HK-2 (cell line): ENCODE measurements around the gene SIL1.
A peak's percentile ranks its signal among the peaks of the same experiment; 100 is the strongest.
"Not testable (repeated sequence)": the region's sequence is repeated elsewhere in the genome, so short reads cannot be mapped to it uniquely, and the experiment has no call there.

Experiments used
- DNase-seq: peaks from one replicate; pipeline ENCODE4 v3.0.0-alpha.2; 2018; ENCODE audit not compliant: unreplicated experiment

The SIL1 gene

DNA sequence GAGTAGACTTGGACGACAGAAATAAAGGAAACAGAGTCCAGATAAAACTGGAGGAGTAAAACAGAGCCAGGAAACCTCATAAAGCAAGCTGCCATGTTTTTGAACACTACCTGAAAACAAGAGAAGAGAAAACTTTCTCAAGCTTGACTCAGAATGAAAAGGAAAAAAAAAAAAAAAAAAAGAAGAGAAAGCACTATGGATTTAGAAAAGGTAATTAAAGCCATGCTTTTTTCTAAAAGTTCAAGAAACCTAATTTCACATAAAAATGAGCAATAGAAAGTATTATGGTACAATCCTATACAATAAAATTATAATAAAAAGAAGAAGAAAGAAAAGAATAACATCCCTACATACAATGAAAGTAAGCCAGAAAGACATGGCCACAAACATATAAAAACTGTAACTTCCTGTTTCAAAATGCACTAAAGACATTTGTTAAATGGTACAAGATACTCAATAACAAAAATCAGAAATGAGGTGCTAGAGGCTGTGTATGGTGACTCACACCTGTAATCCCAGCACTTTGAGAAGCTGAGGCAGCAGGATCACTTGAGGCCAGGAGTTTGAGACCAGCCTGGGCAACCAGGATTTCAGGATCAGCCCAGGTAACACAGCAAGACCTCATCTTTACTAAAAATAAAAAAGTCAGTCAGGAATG is 129.5 kb downstream of the SIL1 start:
- DNase-seq: no peak

DNA sequence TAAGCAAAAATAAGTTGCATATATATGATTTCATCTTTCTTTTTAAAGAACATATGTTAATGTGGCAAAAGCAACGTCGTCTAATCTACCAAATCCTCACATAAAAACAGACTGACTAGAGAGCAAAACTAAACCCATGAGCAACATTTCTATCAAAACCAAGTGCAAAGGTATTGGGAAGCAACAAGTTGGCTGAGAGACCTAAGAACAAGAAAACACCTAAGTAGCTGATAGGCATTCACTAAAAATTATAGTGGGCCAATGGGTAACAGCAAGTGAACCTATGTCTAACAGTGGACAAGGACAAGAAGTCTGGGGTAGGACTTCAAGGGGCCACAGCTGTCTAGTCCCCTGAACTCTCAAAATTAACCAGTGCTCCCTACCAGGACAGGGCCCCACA is 130.1 kb downstream of the SIL1 start:
- no peak for DNase-seq

DNA sequence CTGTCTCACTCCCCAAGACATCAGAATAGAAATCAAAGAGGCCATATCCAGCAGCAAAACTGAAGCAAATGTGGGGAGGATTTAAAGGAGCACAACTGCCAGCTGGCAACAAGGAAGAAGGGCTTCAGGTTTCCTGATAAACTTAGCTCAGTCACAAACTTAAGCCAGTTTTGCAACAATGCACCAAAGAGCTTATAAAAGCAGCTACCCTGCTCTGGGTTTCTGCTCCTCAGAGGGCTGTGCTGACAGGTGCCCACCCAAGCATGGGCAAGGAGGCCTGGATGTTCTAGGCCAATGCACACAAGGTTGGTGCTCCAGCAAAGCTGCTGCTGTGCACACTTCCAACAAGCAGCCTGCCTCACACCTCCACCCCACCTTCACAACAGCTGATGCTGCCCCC is 132.9 kb downstream of the SIL1 start:
- no peak for DNase-seq

DNA sequence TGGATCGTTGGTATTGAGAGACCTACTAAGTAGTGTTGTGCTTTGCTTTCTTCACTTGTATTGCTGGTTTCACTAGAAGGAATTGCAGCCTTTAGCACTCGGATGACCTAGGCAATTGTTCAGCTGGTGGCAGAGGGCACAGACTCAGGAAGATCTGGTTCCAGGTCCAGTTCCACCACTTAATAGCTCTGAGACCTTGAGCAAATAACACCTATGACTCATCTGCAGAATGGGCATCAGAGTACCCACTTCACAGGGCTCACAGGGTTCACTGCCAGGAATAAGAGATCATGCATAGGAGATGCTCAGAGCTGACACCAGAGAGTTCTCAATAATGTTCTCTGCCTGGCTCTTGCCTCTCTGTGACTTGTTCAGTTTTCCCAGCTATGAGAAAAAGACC is 133.6 kb downstream of the SIL1 start:
- DNase-seq: no peak

DNA sequence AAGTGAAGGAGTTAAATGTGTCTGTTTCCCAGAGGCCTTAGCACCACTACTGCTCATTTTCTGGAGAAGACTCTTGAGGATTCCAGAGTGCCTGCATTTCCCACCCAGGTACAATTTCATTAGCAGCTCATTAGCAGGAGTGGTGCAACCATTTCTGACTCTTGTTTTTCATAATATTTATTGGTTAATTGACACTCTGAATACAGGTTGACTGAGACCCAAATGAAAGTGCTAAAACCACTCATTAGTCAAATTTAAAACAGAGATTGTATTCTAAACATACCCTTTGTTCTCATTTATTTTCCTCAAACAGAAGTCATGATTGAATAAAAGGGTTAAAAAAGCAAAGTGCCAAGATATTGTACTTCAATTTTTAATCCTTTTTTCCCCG is 134.5 kb downstream of the SIL1 start:
- DNase-seq: no peak

DNA sequence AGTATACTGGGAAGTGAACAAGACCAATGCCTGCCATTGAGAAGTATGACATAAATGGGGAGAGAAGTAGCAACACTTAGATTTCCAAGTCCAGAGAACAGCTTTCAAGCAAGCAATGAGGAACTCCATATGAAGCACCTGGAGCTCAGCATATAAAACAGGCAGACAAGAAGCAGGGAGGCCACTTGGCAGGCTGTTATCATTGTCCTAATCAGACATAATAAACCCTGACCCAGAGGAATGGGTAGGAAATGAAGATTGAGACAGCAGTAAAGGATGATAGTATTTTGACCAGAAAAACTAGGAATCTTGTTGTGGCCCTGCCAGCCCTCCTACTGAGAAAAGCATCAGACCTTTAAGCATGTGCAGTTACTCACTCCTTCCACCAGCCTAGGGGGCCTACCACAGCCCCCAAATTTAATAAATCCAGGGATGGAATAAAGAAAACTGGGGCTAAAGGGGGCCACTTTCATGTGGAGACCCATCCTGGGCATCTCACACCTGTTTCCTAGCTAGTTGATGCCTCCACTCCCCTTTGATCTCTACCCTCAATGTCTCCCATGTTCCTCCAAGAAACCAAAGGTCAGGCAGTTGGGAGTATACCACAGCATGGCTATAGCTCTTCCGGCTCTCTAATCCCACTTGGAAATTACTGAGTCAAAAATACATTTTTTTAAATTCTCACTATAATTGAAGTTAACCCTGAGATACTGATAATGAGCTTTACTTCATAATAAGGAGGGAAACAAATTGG is 135.1 kb downstream of the SIL1 start:
- no peak for DNase-seq

DNA sequence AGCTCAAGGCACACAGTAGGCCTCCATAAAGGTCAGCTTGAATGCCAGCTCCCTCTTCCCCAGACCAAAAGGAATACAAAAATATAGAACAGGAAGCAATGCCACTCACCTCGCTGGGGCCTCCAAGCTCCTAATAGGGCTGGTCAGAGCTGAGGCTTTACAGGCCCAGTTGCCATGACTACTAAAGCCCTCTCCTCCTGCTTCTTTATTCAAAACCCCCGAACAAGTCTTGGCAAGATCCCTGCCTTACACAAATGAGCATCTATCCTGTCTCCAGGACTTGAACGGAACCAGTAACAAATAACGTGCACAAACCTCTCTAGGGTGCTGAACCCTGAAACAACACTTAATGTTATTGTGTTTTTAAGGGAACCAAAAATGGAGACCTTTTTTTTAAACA is 136.3 kb downstream of the SIL1 start:
- DNase-seq: no peak

DNA sequence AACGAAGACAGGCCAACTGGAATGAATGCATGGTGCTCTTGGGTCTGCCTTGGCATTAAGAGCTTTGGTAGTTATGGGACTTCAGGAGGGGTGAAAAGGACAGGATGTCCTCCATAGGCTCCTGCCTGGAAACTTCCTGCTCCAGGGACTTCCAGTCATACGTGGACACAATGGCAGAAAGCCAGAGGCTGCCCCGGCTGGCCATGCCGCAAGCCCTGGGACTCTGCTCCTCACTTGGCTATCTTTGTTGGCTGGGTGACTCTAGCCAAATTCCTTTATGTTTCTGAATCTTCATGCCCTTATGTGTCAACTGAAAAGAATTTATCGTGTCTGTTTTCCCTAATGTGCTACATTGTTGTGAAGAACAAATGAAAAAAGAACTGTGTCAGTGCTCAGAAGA is 136.9 kb downstream of the SIL1 start:
- peak; percentile 29 for DNase-seq

DNA sequence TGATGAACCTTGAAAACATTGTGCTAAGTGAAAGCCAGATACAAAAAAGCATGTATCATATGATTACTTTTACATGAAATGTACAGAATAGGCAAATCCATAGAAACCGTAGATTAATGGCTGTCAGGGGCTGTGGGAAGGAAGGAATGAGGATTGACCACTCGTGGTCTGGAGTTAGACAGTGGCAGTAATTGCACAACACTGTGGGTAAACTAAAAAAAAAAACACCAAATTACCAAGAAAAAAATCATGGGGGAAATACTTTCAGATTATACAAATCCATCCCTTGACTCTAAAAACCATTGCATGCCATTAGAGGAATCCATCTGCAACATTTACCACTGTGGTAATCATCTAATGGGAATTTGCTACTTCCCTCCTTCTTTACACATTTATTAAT is 140.0 kb downstream of the SIL1 start:
- no peak for DNase-seq

DNA sequence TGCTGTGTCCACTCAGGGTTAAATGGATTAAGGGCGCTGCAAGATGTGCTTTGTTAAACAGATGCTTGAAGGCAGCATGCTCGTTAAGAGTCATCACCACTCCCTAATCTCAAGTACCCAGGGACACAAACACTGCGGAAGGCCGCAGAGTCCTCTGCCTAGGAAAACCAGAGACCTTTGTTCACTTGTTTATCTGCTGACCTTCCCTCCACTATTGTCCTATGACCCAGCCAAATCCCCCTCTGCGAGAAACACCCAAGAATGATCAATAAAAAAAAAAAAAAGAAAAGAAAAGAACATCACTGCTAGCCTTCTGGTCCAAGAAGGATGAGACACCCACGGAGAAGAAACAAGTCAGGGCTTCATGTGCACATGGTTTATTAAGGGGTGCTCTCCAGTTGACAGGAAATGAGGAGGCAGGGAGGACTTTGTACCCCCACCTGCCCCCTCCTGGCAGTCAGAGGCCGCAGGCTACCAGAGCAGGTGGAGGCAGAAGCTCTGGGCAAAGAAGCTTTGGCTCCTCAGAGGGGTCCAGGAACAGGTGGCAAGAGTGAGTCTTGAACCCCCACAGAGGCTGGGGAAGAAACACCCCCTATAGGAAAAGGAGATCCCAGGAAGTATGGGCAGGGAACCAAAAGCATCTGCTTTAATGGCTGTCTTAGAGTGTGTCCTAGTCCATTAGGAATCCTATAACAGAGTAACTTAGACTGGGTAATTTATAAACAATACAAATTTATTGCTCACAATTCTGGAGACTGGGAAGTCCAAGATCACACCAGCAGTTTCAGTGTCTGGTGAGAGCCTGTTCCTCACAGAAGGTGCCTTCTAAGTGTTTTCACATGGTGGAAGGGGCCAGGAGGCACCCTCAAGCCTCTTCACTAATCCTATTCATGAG is 140.9 kb downstream of the SIL1 start:
- not testable (repeated sequence) for DNase-seq

DNA sequence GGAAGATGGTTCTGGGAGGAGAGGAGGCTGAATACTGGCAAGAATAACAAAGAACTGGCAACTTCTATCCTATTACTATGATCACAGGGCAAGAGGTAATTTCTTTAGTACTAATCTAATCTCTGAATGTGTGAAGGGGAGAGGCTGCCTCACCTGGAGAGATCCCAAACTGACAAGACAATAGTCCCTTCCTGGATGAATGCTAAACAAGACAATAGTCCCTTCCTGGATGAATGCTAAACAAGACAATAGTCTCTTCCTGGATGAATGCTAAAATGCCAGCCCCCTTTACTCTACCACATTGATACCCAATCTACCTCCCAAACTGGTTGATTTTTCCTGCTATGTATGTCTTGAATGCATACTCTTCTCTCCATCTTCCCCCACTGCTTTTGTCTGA is 145.2 kb downstream of the SIL1 start:
- no peak for DNase-seq

DNA sequence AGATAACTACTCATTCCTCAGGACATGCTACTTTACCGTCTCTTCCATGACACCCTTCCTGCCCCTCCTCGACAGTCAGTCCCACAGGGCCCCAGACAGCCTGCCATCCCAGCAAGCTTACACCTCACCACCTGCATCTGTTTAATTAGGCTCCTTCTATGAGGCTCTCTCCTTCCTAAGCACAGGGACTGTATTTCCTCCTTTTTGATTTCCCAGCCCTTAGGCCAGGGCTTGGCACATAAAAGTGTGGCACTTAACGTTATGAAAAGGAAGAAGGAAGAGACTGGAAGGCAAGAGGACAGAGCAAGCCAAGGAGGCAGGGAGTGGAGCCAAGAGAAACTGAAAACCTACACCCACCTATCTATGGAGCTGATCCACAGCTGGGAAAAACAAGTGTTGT is 146.8 kb downstream of the SIL1 start:
- DNase-seq: no peak

DNA sequence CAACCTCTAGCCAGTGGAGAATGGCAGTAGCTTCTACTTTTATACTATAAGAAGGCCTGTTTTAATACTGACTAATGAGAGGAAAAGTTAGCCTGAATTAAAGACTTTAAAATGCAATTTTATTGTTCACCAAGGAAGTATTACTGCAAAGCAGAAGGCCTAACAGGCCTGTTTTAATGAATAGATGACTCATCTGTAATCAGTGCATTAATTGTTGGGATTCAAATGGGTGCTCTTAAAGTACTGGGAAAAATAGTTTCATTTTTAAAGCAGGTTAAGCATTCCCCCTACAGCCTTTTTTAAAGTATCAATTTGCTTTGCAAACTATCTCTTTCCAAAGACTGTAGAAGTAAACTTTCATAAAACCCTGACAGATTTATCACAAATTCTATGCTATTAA is 147.7 kb downstream of the SIL1 start:
- no peak for DNase-seq

DNA sequence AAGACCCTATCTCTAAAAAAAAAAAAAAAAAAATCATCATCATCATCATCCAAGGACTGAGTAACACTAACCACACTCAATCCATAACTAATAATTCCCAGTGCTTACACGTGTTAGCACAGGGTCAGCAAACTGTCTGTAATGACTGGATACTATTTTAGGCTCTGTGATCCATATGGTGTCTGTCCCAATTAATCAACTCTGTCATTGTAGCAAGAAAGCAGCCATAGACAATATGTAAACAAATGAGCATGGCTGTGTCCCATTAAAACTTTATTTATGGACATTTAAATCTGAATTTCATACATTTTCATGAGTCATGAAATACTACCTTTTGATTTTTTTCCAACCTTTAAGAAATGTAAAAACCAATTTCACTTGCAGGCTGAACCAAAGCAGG is 148.4 kb downstream of the SIL1 start:
- no peak for DNase-seq

DNA sequence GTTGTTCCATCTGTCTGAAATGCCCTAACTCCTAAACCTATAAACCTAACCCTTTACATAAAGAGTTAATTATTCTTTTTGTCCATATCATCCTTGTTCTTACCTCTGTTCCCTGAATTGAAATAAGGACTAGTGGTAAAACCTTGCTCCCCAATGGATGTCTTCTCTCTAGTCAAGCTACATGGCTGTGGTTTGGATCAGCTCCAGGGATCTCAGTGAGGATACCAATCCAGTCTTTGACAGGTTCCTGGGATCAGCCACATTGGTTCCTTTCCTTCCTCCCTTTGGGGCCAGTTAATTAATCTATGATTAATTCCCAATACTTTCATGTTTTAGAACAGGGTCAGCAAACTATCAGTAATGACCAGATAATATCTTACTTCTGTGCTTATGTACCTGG is 151.6 kb downstream of the SIL1 start:
- DNase-seq: no peak

DNA sequence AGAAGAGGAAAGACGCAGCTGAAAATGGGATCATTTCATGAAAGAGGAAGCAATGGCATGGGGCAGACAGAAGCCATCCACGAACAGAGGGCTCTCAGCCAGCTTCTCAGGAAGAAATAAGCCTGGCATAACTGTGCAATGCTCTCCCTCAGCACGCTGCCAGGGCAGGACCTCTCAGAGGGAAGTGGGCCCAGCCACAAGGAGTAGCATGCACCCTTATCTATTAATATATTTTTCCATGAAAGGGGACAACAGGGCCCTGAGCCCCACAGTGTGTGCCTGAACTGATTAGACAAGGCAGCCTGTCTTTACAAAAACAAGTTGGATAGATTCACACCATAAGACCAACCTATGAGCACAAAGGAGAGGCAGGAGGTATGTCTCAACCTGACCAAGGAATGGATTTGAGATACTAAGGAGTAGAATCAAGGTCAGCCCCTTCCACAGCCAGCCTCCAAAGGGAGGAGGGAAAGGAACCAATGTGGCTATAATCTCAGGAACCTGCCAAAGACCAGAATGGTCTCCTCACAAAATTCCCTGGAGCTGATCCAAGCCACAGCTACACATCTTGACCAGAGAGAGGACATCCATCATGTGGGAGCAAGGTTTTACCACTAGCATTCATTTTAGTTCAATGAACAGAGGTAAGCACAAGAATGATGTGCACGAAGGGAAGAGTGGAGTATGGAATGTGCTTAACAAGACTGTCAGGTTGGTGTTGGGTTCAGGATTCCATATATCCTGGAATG is 154.8 kb downstream of the SIL1 start:
- no peak for DNase-seq

DNA sequence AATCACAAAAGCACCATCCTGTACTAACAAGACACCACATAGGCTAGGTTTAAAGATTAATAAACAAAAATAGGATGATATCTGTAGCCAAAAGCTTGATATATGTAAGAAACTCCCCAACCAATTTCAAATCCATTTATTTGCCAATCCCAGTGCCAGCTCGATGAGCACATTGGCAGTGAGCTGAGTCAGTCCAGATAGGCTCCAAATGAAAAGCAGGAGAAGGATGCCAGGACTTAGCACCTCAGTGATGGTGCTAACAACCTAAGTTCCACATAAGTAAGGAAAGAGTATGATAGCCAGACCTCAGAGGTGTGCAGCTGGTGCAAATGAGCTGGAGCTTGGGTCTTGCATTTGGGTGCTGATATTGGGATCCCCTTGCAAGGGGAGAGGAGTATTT is 158.1 kb downstream of the SIL1 start:
- DNase-seq: no peak

DNA sequence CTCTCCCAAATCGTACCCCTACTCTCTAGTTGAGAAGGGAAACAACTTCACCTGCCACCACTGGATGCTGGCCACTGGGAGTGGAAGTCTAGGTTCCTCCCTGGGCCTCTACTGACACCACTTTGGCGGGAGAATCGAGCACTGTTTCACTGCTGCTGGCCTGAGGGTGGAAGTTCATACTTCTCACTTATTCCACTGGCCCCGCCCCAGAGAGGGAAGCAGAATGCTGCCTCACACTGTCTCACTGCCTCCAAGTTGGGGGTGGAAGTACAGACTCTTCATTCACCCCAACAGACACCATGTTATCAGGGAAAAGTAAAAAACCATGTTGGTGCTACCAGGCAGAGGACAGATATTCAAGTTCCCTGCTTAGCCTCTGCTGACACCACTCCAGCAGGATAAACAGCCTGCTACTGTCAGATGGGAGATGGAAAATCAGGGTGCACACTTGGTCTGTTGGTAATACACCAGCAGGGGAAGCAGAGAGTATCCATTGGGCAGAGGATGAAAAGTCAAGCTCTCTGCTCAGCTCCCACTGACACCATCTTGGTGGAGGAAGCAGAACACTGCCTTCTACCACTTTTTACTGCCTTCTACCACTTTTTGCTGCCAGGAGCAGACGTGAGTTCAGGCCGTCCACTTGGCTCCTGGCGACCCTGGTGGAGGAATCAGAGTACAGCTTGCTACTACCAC is 159.4 kb downstream of the SIL1 start:
- no peak for DNase-seq

DNA sequence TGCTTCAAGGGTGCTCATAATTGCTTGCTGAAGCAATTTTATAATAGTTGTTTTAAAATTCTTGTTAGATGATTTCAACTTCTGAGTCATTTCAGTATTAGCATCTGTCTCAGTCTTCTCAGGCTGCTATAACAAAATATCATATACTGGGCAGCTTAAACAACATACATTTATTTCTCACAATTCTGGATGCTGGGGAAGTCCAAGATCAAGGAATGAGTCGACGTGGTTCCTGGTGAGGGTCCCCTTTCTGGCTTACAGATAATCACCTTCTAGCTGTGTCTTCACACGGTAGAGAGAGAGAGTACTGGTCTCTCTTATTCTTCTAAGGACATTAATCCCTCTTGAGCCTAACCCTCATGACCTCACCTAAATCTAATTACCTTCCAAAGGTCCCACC is 160.4 kb downstream of the SIL1 start:
- no peak for DNase-seq

DNA sequence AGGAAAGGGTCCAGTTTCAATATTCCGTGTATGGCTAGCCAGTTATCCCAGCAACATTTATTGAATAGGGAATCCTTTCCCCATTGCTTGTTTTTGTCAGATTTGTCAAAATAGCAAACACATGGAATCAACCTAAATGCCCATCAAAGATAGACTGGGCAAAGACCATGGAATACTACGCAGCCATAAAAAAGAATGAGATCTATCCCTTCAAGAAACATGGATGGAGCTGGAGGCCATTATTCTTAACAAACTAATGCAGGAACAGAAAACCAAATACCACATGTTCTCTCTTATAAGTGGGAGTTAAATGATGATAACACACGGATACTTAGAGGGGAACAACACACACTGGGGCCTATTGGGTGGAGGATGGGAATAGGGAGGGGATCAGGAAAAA is 161.8 kb downstream of the SIL1 start:
- not testable (repeated sequence) for DNase-seq

DNA sequence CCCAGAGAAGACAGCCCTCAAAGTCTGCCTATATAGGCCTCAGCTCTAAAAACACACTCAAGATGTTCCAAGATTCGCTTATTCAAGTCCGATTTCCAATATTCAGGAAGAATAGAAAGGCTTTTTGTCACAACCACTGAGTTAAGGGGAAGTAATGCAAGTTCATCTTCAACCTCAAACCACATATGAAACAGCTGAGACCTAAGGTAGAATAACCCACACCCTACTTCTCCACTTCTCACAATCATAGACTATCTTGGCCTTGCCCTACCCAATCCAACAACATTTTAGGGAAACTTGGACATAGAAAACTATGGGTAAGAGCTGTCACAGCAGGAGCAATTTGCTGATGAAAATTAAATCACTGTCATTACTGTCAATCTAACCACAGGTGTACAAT is 171.0 kb downstream of the SIL1 start:
- no peak for DNase-seq
